Retinal pigment epithelial cell (primary cell): ENCODE measurements around the gene UBE2E1.
A peak's percentile ranks its signal among the peaks of the same experiment; 100 is the strongest.

Experiments
- DNase-seq: peaks from one replicate; pipeline ENCODE4 v3.0.0-alpha.2; 2010; ENCODE audit warnings: low read depth
- H3K4me3 ChIP-seq: 2 replicates; pipeline ENCODE4 v1.5.1; 2011; ENCODE audit warnings: mild to moderate bottlenecking, low read length, control low read depth, moderate library complexity
- TF ChIP-seq, protein P1 (sequence below): conservative IDR thresholded peaks from 2 replicates; pipeline ENCODE4 v1.5.1; 2011; ENCODE audit warnings: low read depth, low read length, control low read depth, inconsistent platforms

Gene UBE2E1

GRCh38 chr3:23919628-23920027 is 113.9 kb downstream of the UBE2E1 start:
- TF ChIP-seq, protein P1, sequence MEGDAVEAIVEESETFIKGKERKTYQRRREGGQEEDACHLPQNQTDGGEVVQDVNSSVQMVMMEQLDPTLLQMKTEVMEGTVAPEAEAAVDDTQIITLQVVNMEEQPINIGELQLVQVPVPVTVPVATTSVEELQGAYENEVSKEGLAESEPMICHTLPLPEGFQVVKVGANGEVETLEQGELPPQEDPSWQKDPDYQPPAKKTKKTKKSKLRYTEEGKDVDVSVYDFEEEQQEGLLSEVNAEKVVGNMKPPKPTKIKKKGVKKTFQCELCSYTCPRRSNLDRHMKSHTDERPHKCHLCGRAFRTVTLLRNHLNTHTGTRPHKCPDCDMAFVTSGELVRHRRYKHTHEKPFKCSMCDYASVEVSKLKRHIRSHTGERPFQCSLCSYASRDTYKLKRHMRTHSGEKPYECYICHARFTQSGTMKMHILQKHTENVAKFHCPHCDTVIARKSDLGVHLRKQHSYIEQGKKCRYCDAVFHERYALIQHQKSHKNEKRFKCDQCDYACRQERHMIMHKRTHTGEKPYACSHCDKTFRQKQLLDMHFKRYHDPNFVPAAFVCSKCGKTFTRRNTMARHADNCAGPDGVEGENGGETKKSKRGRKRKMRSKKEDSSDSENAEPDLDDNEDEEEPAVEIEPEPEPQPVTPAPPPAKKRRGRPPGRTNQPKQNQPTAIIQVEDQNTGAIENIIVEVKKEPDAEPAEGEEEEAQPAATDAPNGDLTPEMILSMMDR = no peak
- peak overlapping the region; percentile 9 for H3K4me3 ChIP-seq
- DNase-seq = no peak

DNA sequence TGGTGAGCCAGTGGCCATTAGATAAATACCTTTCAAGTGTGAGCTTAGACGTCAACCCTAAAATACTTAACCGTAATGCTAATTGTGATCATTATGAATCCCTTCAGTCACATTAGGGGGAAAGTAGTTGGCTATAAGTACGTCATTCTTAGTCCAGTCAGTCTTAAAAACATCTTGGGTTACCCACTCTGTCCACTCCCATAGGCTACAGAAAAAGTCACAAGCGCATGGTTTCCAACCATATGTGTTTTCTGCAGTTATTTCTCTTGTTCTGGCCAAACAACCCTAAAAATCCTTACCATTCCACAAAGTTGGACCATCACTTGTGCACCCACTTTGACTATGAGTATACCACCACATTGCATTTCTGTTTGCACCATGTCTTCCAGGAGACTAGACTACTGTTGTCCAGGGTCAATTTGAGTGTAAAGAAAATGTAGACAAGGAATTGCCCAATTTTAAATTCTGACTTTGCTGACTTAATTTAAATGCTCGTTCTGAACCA is 114.4 kb downstream of the UBE2E1 start:
- H3K4me3 ChIP-seq = no peak overlapping the region
- TF ChIP-seq, protein P1 = no peak
- no peak for DNase-seq

DNA sequence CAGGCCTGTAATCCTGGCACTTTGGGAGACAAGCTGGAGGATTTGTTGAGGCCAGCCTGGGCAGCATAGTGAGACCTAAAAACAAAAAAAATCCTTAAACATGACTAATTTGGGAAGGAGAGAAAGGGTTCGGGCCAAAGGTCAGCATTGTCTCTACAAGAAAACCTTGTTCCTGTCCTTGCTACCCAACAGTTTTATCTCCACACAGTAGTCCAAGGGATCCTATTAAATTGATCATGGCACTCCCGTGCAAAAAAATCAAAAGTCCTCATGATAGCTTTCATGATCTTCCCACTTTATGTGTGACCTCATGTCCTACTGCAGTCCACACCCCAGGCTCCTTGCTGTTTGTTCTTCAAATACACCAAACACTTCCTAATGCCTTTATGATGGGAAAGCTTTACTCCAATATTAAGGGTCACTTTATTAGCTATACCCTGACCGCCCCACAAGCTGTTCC is 115.3 kb downstream of the UBE2E1 start:
- no peak overlapping the region for H3K4me3 ChIP-seq
- TF ChIP-seq, protein P1 = no peak

GRCh38 chr3:23923786-23924185 is 118.0 kb downstream of the UBE2E1 start:
- no peak for DNase-seq
- no peak overlapping the region for H3K4me3 ChIP-seq
- TF ChIP-seq, protein P1 = no peak

More for the DNA sequence above, 115.3 kb downstream of the UBE2E1 start:
- no peak for DNase-seq

DNA sequence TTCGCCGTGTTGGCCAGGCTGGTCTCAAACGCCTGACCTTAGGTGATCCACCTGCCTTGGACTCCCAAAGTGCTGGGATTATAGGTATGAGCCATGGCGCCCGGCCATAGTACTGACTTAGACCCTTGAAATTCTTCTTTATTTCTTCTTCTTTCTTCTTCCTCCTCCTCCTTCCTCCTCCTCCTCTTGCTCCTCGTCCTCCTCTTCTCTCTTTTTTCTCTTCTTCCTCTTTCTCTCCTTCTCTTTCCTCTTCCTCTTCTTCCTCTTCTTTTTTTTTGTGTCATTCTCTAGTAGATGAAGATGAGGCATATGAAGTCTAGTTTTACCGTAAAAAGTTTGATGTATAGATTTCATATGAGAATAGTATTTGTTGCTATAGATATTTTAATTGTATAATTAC is 120.5 kb downstream of the UBE2E1 start:
- no peak for DNase-seq
- TF ChIP-seq, protein P1 = no peak

GRCh38 chr3:23926736-23927135 is 121.0 kb downstream of the UBE2E1 start:
- DNase-seq = no peak
- TF ChIP-seq, protein P1 = peak; percentile 15
- H3K4me3 ChIP-seq = no peak overlapping the region

More for the DNA sequence above, 120.5 kb downstream of the UBE2E1 start:
- H3K4me3 ChIP-seq = no peak overlapping the region

- no peak overlapping the region for H3K4me3 ChIP-seq
- TF ChIP-seq, protein P1 = no peak
- no peak for DNase-seq
Measured at GRCh38 chr3:23928524-23928923, 122.8 kb downstream of the UBE2E1 start.
